ENCODE measurements around the gene ALKBH8. TPM values are rescaled to one million over a fixed set of nuclear protein-coding genes. Genes with fewer than 3 reads are reported as not detected.
"Not testable (repeated sequence)": the region's sequence is repeated elsewhere in the genome, so short reads cannot be mapped to it uniquely, and the experiment has no call there.

ALKBH8 gene
- total RNA-seq, 2 donors from 2014 or later: 3.7 to 5.0 TPM

GRCh38 chr11:107508201-107508857 is 57.2 kb downstream of the ALKBH8 start:
- intact Hi-C loops (cut with DNase I): no loop called here
- Histone ChIP-seq H3K27me3 (no peaks in the 10 kb centered on the region), H3K36me3 (no peaks in the 10 kb centered on the region), H3K9me3 (no peaks in the 10 kb centered on the region), H3K4me1 (no peaks in the 10 kb centered on the region), H3K4me3 (no peak overlapping the region), H3K9ac (ENCODE audit: low read depth in 2 of 2, low read length in 2 of 2) (no peak overlapping the region), H3K27ac (no peak overlapping the region)
- no peak for TF ChIP-seq CTCF (IDR thresholded peaks at IDR 0.05)
- no peak for DNase-seq

GRCh38 chr11:107505647-107506225 is 59.8 kb downstream of the ALKBH8 start:
- H3K9me3 ChIP-seq: no peaks in the 10 kb centered on the region
- intact Hi-C loops (cut with DNase I): no loop called here
- H3K4me3 ChIP-seq: no peak overlapping the region
- H3K36me3 ChIP-seq: no peaks in the 10 kb centered on the region
- no peak for TF ChIP-seq CTCF (IDR thresholded peaks at IDR 0.05)
- no peaks in the 10 kb centered on the region for H3K4me1 ChIP-seq
- H3K9ac ChIP-seq (ENCODE audit: low read depth in 2 of 2, low read length in 2 of 2): no peak overlapping the region
- no peaks in the 10 kb centered on the region for H3K27me3 ChIP-seq
- no peak for DNase-seq
- H3K27ac ChIP-seq: no peak overlapping the region

- H3K27me3 ChIP-seq: no peaks in the 10 kb centered on the region
- H3K36me3 ChIP-seq: no peaks in the 10 kb centered on the region
- TF ChIP-seq CTCF (IDR thresholded peaks at IDR 0.05): no peak
- DNase-seq: no peak
- no peak overlapping the region for H3K27ac ChIP-seq
- no peaks in the 10 kb centered on the region for H3K9me3 ChIP-seq
- intact Hi-C loops (cut with DNase I): no loop called here
- H3K9ac ChIP-seq (ENCODE audit: low read depth in 2 of 2, low read length in 2 of 2): no peak overlapping the region
- H3K4me1 ChIP-seq: no peaks in the 10 kb centered on the region
- H3K4me3 ChIP-seq: no peak overlapping the region
Measured at GRCh38 chr11:107504981-107505380, 60.6 kb downstream of the ALKBH8 start.

GRCh38 chr11:107501713-107502112 is 63.8 kb downstream of the ALKBH8 start:
- Histone ChIP-seq H3K9me3 (no peaks in the 10 kb centered on the region), H3K9ac (ENCODE audit: low read depth in 2 of 2, low read length in 2 of 2) (no peak overlapping the region), H3K27ac (no peak overlapping the region), H3K4me1 (no peaks in the 10 kb centered on the region), H3K27me3 (no peaks in the 10 kb centered on the region), H3K36me3 (no peaks in the 10 kb centered on the region), H3K4me3 (no peak overlapping the region)
- intact Hi-C loops (cut with DNase I): no loop called here
- no peak for DNase-seq
- no peak for TF ChIP-seq CTCF (IDR thresholded peaks at IDR 0.05)

- H3K36me3 ChIP-seq; H3K27ac ChIP-seq; intact Hi-C loops (cut with DNase I); H3K27me3 ChIP-seq; H3K4me3 ChIP-seq; H3K9ac ChIP-seq (ENCODE audit: low read depth in 2 of 2, low read length in 2 of 2); DNase-seq; H3K4me1 ChIP-seq; H3K9me3 ChIP-seq: not testable (repeated sequence)
Measured at GRCh38 chr11:107497371-107497770, 68.2 kb downstream of the ALKBH8 start.

- intact Hi-C loops (cut with DNase I): no loop called here
- Histone ChIP-seq H3K9me3 (no peaks in the 10 kb centered on the region), H3K36me3 (no peaks in the 10 kb centered on the region), H3K4me3 (no peak overlapping the region), H3K27me3 (no peaks in the 10 kb centered on the region), H3K27ac (no peak overlapping the region), H3K9ac (ENCODE audit: low read depth in 2 of 2, low read length in 2 of 2) (no peak overlapping the region), H3K4me1 (no peaks in the 10 kb centered on the region)
- DNase-seq: no peak
- TF ChIP-seq CTCF (IDR thresholded peaks at IDR 0.05): no peak
Measured at GRCh38 chr11:107496011-107496410, 69.5 kb downstream of the ALKBH8 start.
